GM21576 (cell line): Measurements from ENCODE around the gene RAPH1.
"Not testable (repeated sequence)": the region's sequence is repeated elsewhere in the genome, so short reads cannot be mapped to it uniquely, and the experiment has no call there.

Source experiments
- ATAC-seq: cut with Tn5 transposase; IDR thresholded peaks from one replicate; pipeline ENCODE4 v1.9.1; 2021; ENCODE audit warnings: mild to moderate bottlenecking, moderate library complexity; ENCODE audit not compliant: unreplicated experiment

RAPH1 gene

GRCh38 chr2:203372706-203373105 is 162.4 kb downstream of the RAPH1 start:
- ATAC-seq = not testable (repeated sequence)

- no peak for ATAC-seq
Measured at GRCh38 chr2:203366639-203367466, 168.2 kb downstream of the RAPH1 start.

- ATAC-seq = no peak
Measured at GRCh38 chr2:203361922-203362321, 173.2 kb downstream of the RAPH1 start.

- ATAC-seq = no peak
Measured at GRCh38 chr2:203361495-203361894, 173.6 kb downstream of the RAPH1 start.

- ATAC-seq = no peak
Measured at GRCh38 chr2:203360833-203361430, 174.2 kb downstream of the RAPH1 start.

- no peak for ATAC-seq
Measured at GRCh38 chr2:203359450-203359849, 175.7 kb downstream of the RAPH1 start.

- ATAC-seq = no peak
Measured at GRCh38 chr2:203354966-203355365, 180.1 kb downstream of the RAPH1 start.

- ATAC-seq = no peak
Measured at GRCh38 chr2:203352604-203353255, 182.4 kb downstream of the RAPH1 start.

GRCh38 chr2:203347375-203347774 is 187.7 kb downstream of the RAPH1 start:
- no peak for ATAC-seq

GRCh38 chr2:203346612-203347011 is 188.5 kb downstream of the RAPH1 start:
- no peak for ATAC-seq

- no peak for ATAC-seq
Measured at GRCh38 chr2:203344667-203345066, 190.4 kb downstream of the RAPH1 start.
